BJ (cell line): ENCODE results near the gene KRT2. TPM values are rescaled to one million over a fixed set of nuclear protein-coding genes. Genes with fewer than 3 reads are reported as not detected.

Source experiments
- CTCF ChIA-PET: fragments of 350-600 bp; formaldehyde crosslinking; extraction: SDS; loops from one replicate; lab custom pipeline; 2021; ENCODE audit warnings: antibody characterized with exemption, inconsistent platforms; lab: Yijun Ruan, JAX
- POLR2A ChIA-PET: fragments of 300-600 bp; sonication (Branson Sonifier 250); formaldehyde crosslinking; extraction: SDS; loops from one replicate; lab custom pipeline; 2021; ENCODE audit warnings: antibody characterized with exemption; lab: Charles Lee
- DNase-seq: peaks from one replicate; pipeline ENCODE4 v3.0.0-alpha.2; 2011; ENCODE audit warnings: low read depth
- H3K27me3 ChIP-seq: 2 replicates; pipeline ENCODE4 v1.6.0; 2011; ENCODE audit warnings: low read length; ENCODE audit not compliant: control insufficient read depth, insufficient read depth
- H3K36me3 ChIP-seq: 2 replicates; pipeline ENCODE4 v1.5.1; 2011; ENCODE audit warnings: low read length; ENCODE audit not compliant: control insufficient read depth, insufficient read depth
- H3K4me3 ChIP-seq: 2 replicates; pipeline ENCODE4 v1.5.1; 2011; ENCODE audit warnings: low read depth, mild to moderate bottlenecking, control low read depth, low read length
- polyA minus RNA-seq: library from RNA; depleted of rRNA, polyadenylated mRNA; stranded (reverse); fragments of >200 nt; gene quantifications from 2 replicates; pipeline ENCODE4 v1.2.3, GENCODE V29; 2011; rRNA and poly(A)+ RNA removed
- polyA plus RNA-seq: library from polyadenylated mRNA; depleted of rRNA; stranded (reverse); fragments of >200 nt; gene quantifications from 2 replicates; pipeline ENCODE4 v1.2.3, GENCODE V29; 2011; rRNA removed
- TF ChIP-seq, protein P1 (sequence below): IDR thresholded peaks from 2 replicates; pipeline ENCODE4 v1.5.1; 2011; ENCODE audit warnings: low read depth, mild to moderate bottlenecking, control low read depth, inconsistent platforms, low read length, moderate library complexity; ENCODE audit not compliant: insufficient read depth

KRT2 gene
- polyA plus RNA-seq = not detected in 2 replicates
- not detected in 2 replicates for polyA minus RNA-seq

DNA sequence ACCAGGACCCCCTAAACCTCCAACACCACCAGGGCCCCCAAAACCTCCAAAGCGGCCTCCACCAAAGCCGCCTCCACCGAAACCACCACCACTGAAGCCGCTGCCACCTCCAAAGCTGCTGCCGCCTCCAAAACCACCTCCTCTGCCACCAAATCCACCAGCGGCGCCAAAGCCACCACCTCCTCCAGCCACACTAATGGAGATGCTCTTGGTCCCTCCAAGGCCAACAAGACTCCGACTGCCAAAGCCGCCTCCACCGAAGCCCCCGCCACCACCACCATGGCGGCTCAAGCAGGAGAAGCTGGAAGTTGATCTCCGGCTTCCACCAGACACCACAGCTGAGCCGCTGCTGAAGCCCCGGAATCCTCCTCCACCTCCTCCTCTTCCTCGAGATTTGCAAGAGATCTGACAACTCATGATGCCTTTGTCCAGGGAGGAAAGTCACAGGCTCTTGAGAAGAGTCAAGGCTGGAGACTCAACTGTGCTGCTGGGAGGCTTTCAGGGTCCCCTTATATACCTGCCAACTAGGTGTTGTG lies at the start of gene KRT2:
TSS of gene KRT2 (minus strand) at position 486 of the 536 bp plus-strand sequence. CDS start at position 417, 69 bp downstream.
- CTCF ChIA-PET = interaction anchor here (0.7 kb wide), 1 partner anchor 64 kb away, joined by 5 read pairs; no protein-coding TSS in a partner anchor
- TF ChIP-seq, protein P1, sequence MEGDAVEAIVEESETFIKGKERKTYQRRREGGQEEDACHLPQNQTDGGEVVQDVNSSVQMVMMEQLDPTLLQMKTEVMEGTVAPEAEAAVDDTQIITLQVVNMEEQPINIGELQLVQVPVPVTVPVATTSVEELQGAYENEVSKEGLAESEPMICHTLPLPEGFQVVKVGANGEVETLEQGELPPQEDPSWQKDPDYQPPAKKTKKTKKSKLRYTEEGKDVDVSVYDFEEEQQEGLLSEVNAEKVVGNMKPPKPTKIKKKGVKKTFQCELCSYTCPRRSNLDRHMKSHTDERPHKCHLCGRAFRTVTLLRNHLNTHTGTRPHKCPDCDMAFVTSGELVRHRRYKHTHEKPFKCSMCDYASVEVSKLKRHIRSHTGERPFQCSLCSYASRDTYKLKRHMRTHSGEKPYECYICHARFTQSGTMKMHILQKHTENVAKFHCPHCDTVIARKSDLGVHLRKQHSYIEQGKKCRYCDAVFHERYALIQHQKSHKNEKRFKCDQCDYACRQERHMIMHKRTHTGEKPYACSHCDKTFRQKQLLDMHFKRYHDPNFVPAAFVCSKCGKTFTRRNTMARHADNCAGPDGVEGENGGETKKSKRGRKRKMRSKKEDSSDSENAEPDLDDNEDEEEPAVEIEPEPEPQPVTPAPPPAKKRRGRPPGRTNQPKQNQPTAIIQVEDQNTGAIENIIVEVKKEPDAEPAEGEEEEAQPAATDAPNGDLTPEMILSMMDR = no peak
- Histone ChIP-seq H3K36me3 (no peaks in the 10 kb centered on the region), H3K27me3 (peaks cover 2% of the 10 kb centered on the region), H3K4me3 (no peak within 1 kb of the TSS)
- no peak for DNase-seq
- POLR2A ChIA-PET = no interaction called here

DNA sequence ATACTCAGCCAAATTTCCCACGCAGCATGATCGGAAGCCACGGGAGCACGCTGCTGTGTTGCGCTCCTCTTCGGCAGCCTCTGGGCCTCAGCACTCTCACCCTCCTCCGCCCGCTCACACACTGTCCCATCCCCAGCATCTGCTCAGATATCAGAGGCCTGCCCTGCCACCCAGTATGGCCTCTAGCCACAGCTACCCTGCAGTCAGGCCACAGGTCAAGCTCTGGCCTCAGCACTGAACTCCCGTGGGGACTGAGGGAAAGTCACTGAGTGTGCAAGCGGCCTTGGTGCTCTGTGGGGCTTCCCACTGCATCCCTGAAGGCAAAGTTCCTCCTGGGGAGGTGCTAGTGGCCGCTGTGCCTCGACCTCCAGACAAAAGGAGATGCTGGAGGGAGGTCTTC lies 49.3 kb upstream of the KRT2 start:
- Histone ChIP-seq H3K4me3 (no peak overlapping the region), H3K36me3 (no peaks in the 10 kb centered on the region), H3K27me3 (peaks cover 1% of the 10 kb centered on the region; the same call in 1 of the 2 replicates)
- ChIA-PET POLR2A (no interaction called here), CTCF (no interaction called here)
- no peak for DNase-seq
- TF ChIP-seq, protein P1 = no peak

DNA sequence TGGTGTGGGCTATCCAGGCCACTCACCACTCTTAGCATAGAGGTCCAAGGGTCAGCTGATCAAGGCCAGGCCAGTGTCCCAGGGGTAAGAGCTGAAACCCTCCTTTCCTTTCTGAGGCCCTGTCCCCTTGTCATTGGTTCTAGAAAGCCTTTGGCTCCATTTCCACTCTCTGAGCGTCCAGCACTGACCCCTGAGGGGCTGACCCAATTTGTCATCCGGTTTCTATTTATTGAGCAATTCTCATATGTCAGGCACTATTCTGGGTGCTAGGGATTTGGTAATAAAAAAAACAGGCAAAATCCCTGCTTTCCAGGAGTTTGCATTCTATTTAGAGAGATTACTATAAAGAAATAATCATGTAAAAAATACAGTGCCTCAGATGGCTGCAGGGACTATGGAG lies 47.9 kb upstream of the KRT2 start:
- peaks cover 1% of the 10 kb centered on the region; the same call in 1 of the 2 replicates for H3K27me3 ChIP-seq
- ChIA-PET CTCF (no interaction called here), POLR2A (no interaction called here)
- DNase-seq = no peak
- H3K36me3 ChIP-seq = no peaks in the 10 kb centered on the region
- TF ChIP-seq, protein P1 = no peak
- H3K4me3 ChIP-seq = no peak overlapping the region

DNA sequence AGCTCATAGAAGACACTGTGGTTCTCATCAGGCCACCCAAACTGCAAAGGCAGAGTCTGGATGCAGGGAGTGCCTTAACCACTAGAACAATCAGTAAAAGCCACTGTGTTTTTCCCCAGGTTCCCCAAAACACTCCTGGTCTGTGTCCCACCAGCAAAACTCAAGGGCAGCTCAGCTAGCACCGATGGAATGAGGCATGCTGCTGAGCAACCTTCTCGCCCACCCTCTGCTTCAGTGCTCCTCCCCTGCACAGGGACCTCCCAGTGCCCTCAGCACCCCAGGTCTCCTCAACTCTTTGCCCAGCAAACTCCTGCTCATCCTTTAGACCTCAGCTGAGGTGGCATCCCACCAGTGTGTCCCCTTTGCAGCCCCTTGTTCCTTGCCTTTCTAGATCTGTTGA lies 47.4 kb upstream of the KRT2 start:
- POLR2A ChIA-PET = no interaction called here
- H3K36me3 ChIP-seq = no peaks in the 10 kb centered on the region
- H3K27me3 ChIP-seq = peaks cover 3% of the 10 kb centered on the region; the same call in 1 of the 2 replicates
- TF ChIP-seq, protein P1 = no peak
- DNase-seq = no peak
- H3K4me3 ChIP-seq = no peak overlapping the region
- CTCF ChIA-PET = no interaction called here

DNA sequence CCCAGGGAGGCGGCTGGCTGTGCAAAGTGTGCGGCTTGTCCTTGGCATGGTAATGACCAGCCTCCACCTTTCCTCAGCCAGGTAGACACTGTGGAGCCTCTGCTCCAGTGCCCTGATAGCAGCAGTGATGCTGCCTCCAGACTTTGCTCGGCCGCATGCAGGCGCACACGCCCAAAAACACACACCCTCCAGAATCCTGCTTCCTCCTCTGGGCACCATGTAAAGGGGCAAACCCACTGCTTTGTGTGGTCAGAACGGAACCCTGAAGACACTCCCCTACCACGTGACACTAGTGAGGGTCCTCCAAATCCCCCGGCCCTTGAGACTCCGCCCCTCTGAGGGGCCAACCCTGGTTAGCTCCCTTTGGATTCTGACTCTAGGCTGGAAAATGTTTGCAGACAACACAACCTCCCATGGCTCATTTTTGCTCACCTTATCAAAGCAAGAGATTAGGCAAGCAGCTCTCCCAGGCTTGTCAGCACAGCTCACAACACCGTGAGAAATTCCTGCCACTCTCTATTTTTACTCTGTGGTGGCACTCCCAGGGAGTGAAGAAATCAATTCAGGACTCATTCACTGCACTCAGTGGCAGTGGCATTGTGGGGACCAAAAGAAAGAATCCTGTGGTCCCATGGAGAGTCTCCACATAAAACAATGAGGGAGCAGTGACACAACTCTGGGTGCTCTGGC lies 46.8 kb upstream of the KRT2 start:
- TF ChIP-seq, protein P1 = no peak
- no peaks in the 10 kb centered on the region for H3K36me3 ChIP-seq
- no peak overlapping the region for H3K4me3 ChIP-seq
- peaks cover 3% of the 10 kb centered on the region; the same call in 1 of the 2 replicates for H3K27me3 ChIP-seq
- no peak for DNase-seq
- ChIA-PET CTCF (no interaction called here), POLR2A (no interaction called here)
